Keratinocyte (primary cell): ENCODE data around the gene ZFPM1.

Experiments
- CTCF ChIP-seq, 3 experiments: IDR thresholded peaks in 1 of 3; conservative IDR thresholded peaks in 1 of 3; optimal IDR thresholded peaks in 1 of 3; 2 replicates in 2 of 3; 3 replicates in 1 of 3; pipeline versions ENCODE3 to v1.5.1; 2011; ENCODE audit warnings: low read length in 3 of 3, mild to moderate bottlenecking in 3 of 3, moderate library complexity in 2 of 3, control low read depth in 1 of 3, inconsistent platforms in 1 of 3; ENCODE audit not compliant: insufficient read depth in 2 of 3; ENCODE audit errors: extremely low read depth in 1 of 3
- EZH2 ChIP-seq: IDR thresholded peaks from one replicate; pipeline ENCODE4 v1.6.1; 2012; ENCODE audit warnings: inconsistent platforms, mild to moderate bottlenecking, low read length, moderate library complexity

GRCh38 chr16:88429387-88430184, 23.5 kb upstream of the ZFPM1 start:
- TF ChIP-seq CTCF (optimal IDR thresholded peaks at IDR 0.05 in 1 of 3, IDR thresholded peaks at IDR 0.05 in 1 of 3, conservative IDR thresholded peaks at IDR 0.05 in 1 of 3; ENCODE audit: extremely low read depth in 1 of 3, insufficient read depth in 2 of 3, low read length in 3 of 3), result no peak
- TF ChIP-seq EZH2, result no peak
